GM18517 (cell line): Measurements from ENCODE around the gene KRT25.

Experiments used
- ATAC-seq: cut with Tn5 transposase; IDR thresholded peaks from one replicate; pipeline ENCODE4 v1.9.1; 2021; ENCODE audit warnings: mild to moderate bottlenecking, moderate library complexity; ENCODE audit not compliant: unreplicated experiment

The KRT25 gene

DNA sequence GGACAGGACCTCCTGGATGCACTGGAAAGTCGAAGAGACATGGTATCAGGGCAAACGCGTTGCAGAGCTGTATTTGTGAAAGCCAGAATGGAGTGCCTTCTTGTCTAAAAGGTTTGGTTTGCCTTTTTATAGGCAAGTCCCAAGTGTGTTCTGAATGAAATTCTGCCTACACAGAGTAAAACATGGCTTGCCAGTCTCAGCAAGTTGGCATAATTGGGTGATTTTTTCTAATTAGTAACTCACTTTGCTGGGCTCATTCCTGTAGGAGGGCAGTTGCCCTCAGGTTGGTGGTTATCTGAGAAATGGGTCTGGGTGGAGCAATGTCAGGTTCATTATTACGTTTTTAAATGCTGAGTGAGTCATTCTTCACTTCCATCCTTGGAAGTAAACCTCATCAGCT, at the start of gene KRT25:
KRT25 (minus strand) TSS at position 101 of the 400 bp plus-strand sequence; CDS start at position 41, 60 bp downstream.
- no peak for ATAC-seq

DNA sequence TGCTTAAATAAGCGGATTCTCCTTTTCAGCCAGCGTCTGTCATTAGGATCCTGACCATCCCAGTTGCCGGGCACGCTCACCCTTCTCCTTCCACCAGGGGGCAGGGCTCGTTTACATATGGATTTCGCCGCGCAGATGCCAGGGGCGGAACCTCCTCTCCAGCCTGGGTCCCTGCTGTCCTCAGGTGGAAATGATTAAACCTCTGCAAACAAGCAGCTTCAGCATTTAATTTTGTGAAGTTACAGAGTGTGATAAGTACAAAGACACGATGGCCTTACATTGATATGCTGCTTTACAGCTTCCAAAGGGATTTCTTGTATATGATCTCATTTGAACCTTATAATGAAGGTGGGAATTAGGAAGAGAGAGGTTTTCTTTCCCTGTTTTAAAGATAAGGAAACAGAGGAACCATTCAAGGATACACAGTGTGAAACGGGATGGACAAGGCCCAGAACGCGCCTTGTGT, 48.5 kb upstream of the KRT25 start:
- ATAC-seq = no peak

GRCh38 chr17:40801157-40801556, 46.0 kb upstream of the KRT25 start:
- no peak for ATAC-seq

DNA sequence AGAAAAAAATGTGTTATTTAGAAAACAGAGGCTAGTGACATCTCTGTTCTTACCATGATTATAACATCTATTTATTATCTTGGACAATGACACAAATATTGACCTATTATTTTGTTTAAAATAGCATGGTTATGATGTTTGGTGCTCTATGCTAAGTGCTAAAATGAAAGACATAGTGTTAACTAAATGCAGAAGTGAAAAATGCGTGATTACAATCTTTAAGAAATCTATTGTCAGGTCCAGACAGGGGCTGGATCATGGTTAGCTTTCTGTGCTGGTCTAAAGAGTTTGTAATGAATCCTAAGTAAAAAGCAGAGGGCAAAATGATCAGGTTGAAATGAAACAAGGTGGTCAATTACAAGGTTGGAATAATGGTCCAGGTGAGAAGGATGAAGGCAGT, 45.2 kb upstream of the KRT25 start:
- no peak for ATAC-seq

GRCh38 chr17:40799859-40800258, 44.7 kb upstream of the KRT25 start, which contains the start of gene KRT28:
Gene KRT28 (minus strand): TSS chr17:40799959. CDS start chr17:40799893, 66 bp downstream.
- no peak for ATAC-seq

- no peak for ATAC-seq
Measured at GRCh38 chr17:40796846-40797245, 41.7 kb upstream of the KRT25 start.

- ATAC-seq = no peak
Measured at GRCh38 chr17:40795019-40795667, 40.0 kb upstream of the KRT25 start.

DNA sequence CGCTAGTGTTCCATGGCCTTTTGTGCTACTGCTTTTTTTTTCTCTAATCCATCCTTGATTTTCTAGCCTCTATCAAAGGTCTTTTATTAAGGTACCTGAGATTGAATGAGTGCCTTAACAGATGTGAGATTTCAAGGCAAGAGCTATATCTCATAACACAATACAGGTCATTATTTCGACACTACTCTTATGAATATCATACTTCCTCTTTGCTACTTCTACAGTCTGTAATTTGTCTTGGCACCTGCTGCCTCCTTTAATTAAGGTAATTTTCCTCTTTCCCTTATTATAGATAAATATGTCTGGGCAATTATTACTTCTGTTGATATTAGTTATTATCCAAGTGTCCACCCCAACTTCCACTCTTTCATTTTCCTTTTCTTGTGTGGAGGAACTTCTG, 39.3 kb upstream of the KRT25 start:
- no peak for ATAC-seq

DNA sequence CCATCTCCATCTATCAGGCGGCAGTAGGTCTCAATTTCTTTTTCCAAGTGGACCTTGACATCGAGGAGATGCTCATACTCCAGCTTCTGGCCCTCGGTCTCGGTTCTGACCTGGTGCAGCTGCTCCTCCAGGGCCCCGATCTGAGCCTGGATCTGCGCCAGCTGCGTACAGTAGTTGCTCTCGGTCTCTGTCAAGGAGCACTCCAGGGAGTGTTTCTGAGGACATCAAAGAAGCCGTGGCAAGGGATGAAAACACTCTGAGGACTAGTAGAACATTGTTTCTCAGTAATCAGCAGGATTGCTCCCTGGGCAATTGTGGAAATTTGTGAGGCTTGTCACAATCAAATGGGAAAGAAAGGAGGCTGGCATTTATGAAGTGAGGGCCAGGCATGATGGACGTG, 38.7 kb upstream of the KRT25 start:
- ATAC-seq = no peak

GRCh38 chr17:40791787-40792436, 36.8 kb upstream of the KRT25 start:
- no peak for ATAC-seq

DNA sequence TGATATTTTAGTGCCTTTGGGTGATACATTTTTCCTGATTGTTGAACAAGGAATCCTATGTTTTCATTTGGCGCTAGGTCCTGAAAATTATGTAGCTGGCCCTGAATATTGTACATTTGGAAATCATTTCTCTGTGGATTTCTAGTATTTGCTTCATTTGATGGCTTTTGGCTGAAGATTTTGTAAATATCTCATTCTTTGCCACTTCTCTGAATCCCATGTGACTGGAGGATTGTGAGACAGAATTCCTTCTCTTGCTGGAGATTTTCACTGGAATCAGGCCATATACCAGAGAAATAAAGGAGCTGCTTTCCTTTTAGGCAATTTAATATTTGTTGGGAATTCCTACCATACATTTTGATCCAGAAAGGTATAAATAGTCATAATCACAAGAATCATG, 36.0 kb upstream of the KRT25 start:
- no peak for ATAC-seq

GRCh38 chr17:40782450-40782849, 27.3 kb upstream of the KRT25 start, which contains the start of gene KRT27:
Gene KRT27 (minus strand): TSS chr17:40782550. CDS start chr17:40782493, 57 bp downstream.
- no peak for ATAC-seq

DNA sequence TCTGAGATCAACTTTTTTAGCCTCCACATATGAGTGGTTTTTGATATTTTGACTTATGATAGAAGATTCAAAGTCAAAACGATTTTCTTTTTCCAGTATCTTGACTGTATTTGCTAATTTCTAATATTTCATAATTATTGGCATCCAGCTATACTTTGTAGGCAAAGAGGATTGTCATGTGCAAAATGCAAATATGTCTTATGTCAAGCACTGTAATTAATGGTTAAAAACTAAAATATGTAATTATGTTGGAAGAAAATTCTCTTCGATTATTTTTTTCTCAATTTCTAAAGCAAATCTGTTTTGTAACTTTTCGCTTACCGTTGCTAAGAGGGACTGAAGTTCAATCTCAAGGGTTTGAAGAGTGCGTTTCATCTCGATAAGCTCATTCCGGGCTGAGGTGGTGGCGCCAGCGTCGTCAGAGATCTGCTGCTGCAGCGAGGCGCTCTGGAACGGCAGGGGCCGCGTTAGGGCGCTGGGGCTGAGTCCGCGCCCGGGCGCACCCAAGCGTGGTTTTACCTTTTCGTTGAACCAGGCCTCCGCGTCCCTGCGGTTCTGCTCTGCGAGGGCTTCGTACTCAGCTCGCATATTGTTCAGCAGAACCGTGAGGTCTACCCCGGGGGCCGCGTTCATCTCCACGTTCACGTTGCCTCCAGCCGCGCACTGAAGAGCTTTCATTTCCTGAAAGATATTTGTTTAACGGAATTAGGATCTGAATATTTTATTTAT, 24.2 kb upstream of the KRT25 start:
- ATAC-seq = no peak

DNA sequence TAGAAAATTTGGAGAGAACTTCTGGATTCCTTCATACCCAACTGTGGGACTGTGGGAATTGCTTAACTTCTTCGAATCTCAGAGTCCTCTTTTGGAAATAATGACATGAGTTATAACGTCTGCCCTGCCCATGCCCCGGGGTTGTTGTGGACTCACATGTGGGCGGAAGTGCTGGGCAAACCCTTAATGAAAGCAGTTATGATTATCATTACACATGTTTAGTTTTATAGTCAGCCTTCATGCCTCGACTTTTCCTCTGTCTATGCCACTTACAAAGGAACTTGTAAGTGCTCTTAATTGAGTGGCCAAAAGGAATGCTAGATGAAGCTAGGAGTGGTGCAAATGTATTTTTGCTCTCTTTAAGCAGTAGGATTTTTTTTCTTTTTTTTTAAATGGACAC, 23.3 kb upstream of the KRT25 start:
- ATAC-seq = no peak

- ATAC-seq = no peak
Measured at GRCh38 chr17:40777971-40778370, 22.8 kb upstream of the KRT25 start.

DNA sequence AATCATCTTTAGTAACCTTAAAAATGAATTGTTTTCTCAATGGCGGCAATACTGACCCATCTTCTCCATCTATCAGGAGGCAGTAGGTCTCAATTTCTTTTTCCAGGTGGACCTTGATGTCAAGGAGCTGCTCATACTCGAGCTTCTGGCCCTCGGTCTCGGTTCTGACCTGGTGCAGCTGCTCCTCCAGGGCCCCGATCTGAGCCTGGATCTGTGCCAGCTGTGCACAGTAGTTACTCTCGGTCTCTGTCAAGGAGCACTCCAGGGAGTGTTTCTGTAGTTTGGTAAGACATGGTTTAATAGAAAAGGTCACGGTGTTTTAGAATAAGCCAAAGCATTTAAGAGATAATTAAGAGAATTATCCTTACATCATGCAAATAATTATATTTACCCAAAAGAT, 22.3 kb upstream of the KRT25 start:
- no peak for ATAC-seq

DNA sequence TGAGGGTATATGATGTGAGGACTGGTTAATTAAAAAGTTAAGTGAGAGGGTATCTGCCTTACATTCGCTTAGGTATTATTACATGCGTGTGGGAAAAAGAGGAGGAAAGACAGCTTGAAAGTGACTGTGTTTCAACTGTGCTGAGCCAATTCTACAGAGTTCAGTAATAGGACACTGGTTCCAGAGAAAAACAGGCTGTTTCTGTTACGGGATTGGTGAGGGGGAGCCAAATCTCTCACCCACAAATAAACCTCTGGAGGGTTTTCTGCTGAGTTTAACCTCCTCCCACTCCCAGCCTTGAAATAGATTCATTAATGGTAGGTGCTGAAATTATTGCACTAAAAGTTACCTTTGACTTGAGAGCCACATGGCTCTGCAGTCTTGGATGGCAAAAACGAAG, 20.8 kb upstream of the KRT25 start:
- no peak for ATAC-seq

GRCh38 chr17:40772101-40772500, 17.0 kb upstream of the KRT25 start, which contains the start of gene KRT26:
Gene KRT26 (minus strand): TSS chr17:40772201. CDS start chr17:40772113, 88 bp downstream.
- no peak for ATAC-seq

DNA sequence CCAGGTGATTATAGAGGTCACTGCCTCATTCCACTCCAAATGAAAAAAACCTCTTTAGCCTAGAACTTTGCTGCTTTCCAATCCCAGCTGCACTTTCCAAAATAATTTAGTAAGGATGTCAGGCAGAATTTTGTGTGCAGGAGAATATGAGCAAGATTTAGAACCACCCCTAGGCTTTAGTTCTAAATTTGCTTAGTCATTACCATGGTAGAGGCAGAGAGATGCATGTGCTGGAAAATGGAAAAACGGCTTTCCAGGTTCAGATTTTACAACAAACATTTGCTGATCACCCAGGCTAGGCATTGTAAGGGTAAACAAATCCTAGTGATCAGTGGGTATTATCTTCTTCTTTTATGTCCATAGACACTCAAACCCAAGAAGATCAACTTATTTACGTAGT, 10.5 kb upstream of the KRT25 start:
- ATAC-seq = no peak

DNA sequence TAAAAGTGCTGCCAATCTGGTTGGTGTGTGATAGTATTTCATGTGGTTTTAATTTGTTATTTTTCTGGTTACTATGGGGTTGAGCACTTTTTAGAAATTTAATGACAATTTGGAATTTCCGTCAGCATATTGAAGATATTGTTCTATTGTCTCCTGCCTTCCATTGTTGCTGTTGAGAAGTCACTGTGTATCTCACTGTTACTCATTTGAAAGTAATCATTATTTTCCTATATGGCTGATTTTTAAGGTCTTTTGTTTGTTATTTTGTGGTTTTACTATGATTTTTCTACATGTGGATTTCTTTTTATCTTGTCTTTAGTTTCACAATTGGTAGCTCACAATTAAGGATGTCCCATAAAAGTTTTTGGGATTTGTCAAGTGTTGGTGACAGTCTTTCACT, 8.6 kb upstream of the KRT25 start:
- no peak for ATAC-seq

DNA sequence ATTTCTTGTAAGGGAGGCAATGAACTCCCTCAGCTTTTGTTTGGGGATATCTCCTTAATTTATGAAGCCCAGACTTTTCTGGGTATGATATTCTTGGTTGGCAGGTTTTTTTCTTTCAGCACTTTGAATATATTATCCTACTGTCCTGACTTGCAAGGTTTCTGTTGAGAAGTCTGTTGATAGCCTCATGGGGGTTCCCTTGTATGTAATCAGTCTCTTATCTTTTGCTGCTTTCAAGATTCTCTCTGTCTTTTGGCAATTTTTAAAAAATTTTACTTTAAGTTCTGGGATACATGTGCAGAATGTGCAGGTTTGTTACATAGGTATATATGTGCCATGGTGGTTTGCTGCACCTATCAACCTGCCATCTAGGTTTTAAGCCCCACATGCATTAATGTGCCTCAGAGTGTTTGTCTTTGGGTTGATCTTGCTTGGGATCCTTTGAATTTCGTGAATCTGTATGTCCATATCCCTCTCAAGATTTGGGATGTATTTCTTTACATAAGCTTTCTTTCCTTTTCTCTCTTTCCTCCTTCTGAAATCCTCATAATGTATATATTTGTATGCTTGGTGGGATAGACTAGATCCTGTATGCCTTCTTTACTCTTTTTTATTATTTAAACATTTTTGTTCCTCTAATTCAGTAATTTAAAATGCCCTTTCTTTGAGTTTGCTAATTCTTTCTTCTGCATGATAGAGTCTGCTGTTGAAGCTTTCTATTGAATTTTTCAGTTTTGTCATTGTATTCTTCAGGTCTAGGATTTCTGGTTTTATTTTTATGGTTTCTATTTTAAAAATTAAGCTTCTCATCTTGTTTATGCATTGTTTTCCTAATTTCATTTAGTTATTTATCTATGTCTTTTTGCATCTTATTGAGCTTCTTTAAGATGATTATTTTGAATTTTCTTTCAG, 5.2 kb upstream of the KRT25 start:
- ATAC-seq = no peak
